ENCODE data around the gene NOTCH3.

Gene NOTCH3

GRCh38 chr19:15125232-15126067 lies 75.3 kb downstream of the NOTCH3 start:
- H3K36me3 ChIP-seq (ENCODE audit: insufficient read depth, low read length): peaks cover 24% of the 10 kb centered on the region
- H3K4me1 ChIP-seq (ENCODE audit: insufficient read depth, low read length): peaks cover 9% of the 10 kb centered on the region; the same call in 1 of the 2 replicates
- H3K27ac ChIP-seq (ENCODE audit: low read depth, low read length): peak overlapping the region; percentile 98
- peak overlapping the region; percentile 88 for H3K9ac ChIP-seq (ENCODE audit: low read depth, low read length)
- H3K4me3 ChIP-seq (ENCODE audit: low read length): peak overlapping the region; percentile 72
- no peaks in the 10 kb centered on the region for H3K9me3 ChIP-seq (ENCODE audit: insufficient read depth, low read depth, low read length)
- under 1% methylated on average over 59 of the region's 61 CpGs for WGBS
- no peaks in the 10 kb centered on the region for H3K27me3 ChIP-seq (ENCODE audit: insufficient read depth, low read length)

- peak overlapping the region; percentile 98 for H3K27ac ChIP-seq (ENCODE audit: low read depth, low read length)
- WGBS: 7% methylated on average over 33 of the region's 33 CpGs
- H3K9me3 ChIP-seq (ENCODE audit: insufficient read depth, low read depth, low read length): no peaks in the 10 kb centered on the region
- H3K9ac ChIP-seq (ENCODE audit: low read depth, low read length): peak overlapping the region; percentile 88
- H3K36me3 ChIP-seq (ENCODE audit: insufficient read depth, low read length): peaks cover 32% of the 10 kb centered on the region
- peaks cover 9% of the 10 kb centered on the region; the same call in 1 of the 2 replicates for H3K4me1 ChIP-seq (ENCODE audit: insufficient read depth, low read length)
- no peaks in the 10 kb centered on the region for H3K27me3 ChIP-seq (ENCODE audit: insufficient read depth, low read length)
- peak overlapping the region; percentile 72 for H3K4me3 ChIP-seq (ENCODE audit: low read length)
These were observed 76.1 kb downstream of the NOTCH3 start for GRCh38 chr19:15124572-15125231.

- Histone ChIP-seq H3K4me1 (ENCODE audit: insufficient read depth, low read length) (peaks cover 9% of the 10 kb centered on the region; the same call in 1 of the 2 replicates), H3K36me3 (ENCODE audit: insufficient read depth, low read length) (peaks cover 40% of the 10 kb centered on the region), H3K27me3 (ENCODE audit: insufficient read depth, low read length) (no peaks in the 10 kb centered on the region), H3K9me3 (ENCODE audit: insufficient read depth, low read depth, low read length) (0 out of 2 replicates have a peak, but pooled peaks cover 2% of the 10 kb centered on the region), H3K4me3 (ENCODE audit: low read length) (peak overlapping the region; percentile 72; the same call in 1 of the 2 replicates), H3K9ac (ENCODE audit: low read depth, low read length) (0 out of 2 replicates have a peak overlapping the region, but pooled peaks have one; percentile 88), H3K27ac (ENCODE audit: low read depth, low read length) (no peak overlapping the region)
- 93% methylated on average over 5 of the region's 5 CpGs for WGBS
These were observed 76.9 kb downstream of the NOTCH3 start for GRCh38 chr19:15123900-15124299.

GRCh38 chr19:15123031-15123890 lies 77.5 kb downstream of the NOTCH3 start:
- 97% methylated on average over 22 of the region's 22 CpGs for WGBS
- H3K27ac ChIP-seq (ENCODE audit: low read depth, low read length): no peak overlapping the region
- H3K9ac ChIP-seq (ENCODE audit: low read depth, low read length): no peak overlapping the region
- H3K4me1 ChIP-seq (ENCODE audit: insufficient read depth, low read length): peaks cover 9% of the 10 kb centered on the region; the same call in 1 of the 2 replicates
- H3K27me3 ChIP-seq (ENCODE audit: insufficient read depth, low read length): no peaks in the 10 kb centered on the region
- no peak overlapping the region for H3K4me3 ChIP-seq (ENCODE audit: low read length)
- peaks cover 46% of the 10 kb centered on the region for H3K36me3 ChIP-seq (ENCODE audit: insufficient read depth, low read length)
- 0 out of 2 replicates have a peak, but pooled peaks cover 3% of the 10 kb centered on the region for H3K9me3 ChIP-seq (ENCODE audit: insufficient read depth, low read depth, low read length)

- Histone ChIP-seq H3K27me3 (ENCODE audit: insufficient read depth, low read length) (no peaks in the 10 kb centered on the region), H3K36me3 (ENCODE audit: insufficient read depth, low read length) (peaks cover 54% of the 10 kb centered on the region), H3K4me1 (ENCODE audit: insufficient read depth, low read length) (peaks cover 9% of the 10 kb centered on the region; the same call in 1 of the 2 replicates), H3K9ac (ENCODE audit: low read depth, low read length) (no peak overlapping the region), H3K9me3 (ENCODE audit: insufficient read depth, low read depth, low read length) (0 out of 2 replicates have a peak, but pooled peaks cover 3% of the 10 kb centered on the region), H3K4me3 (ENCODE audit: low read length) (no peak overlapping the region), H3K27ac (ENCODE audit: low read depth, low read length) (no peak overlapping the region)
- WGBS: 96% methylated on average over 21 of the region's 21 CpGs
These were observed 78.3 kb downstream of the NOTCH3 start for GRCh38 chr19:15122331-15123030.

GRCh38 chr19:15120135-15121026 lies 80.4 kb downstream of the NOTCH3 start:
- 92% methylated on average over 14 of the region's 14 CpGs for WGBS

GRCh38 chr19:15118789-15119494 lies 81.9 kb downstream of the NOTCH3 start:
- Histone ChIP-seq H3K9ac (ENCODE audit: low read depth, low read length) (no peak overlapping the region), H3K4me3 (ENCODE audit: low read length) (no peak overlapping the region), H3K27me3 (ENCODE audit: insufficient read depth, low read length) (no peaks in the 10 kb centered on the region), H3K9me3 (ENCODE audit: insufficient read depth, low read depth, low read length) (0 out of 2 replicates have a peak, but pooled peaks cover 3% of the 10 kb centered on the region), H3K4me1 (ENCODE audit: insufficient read depth, low read length) (no peaks in the 10 kb centered on the region), H3K27ac (ENCODE audit: low read depth, low read length) (no peak overlapping the region), H3K36me3 (ENCODE audit: insufficient read depth, low read length) (peaks cover 87% of the 10 kb centered on the region)
- 96% methylated on average over 20 of the region's 20 CpGs for WGBS

More at GRCh38 chr19:15120135-15121026, 80.4 kb downstream of the NOTCH3 start:
- no peaks in the 10 kb centered on the region for H3K27me3 ChIP-seq (ENCODE audit: insufficient read depth, low read length)
- 0 out of 2 replicates have a peak, but pooled peaks cover 3% of the 10 kb centered on the region for H3K9me3 ChIP-seq (ENCODE audit: insufficient read depth, low read depth, low read length)
- H3K4me3 ChIP-seq (ENCODE audit: low read length): no peak overlapping the region
- no peak overlapping the region for H3K27ac ChIP-seq (ENCODE audit: low read depth, low read length)
- H3K9ac ChIP-seq (ENCODE audit: low read depth, low read length): no peak overlapping the region
- H3K36me3 ChIP-seq (ENCODE audit: insufficient read depth, low read length): peaks cover 75% of the 10 kb centered on the region
- H3K4me1 ChIP-seq (ENCODE audit: insufficient read depth, low read length): peaks cover 6% of the 10 kb centered on the region; the same call in 1 of the 2 replicates

- no peak overlapping the region for H3K4me3 ChIP-seq (ENCODE audit: low read length)
- no peak overlapping the region for H3K9ac ChIP-seq (ENCODE audit: low read depth, low read length)
- H3K4me1 ChIP-seq (ENCODE audit: insufficient read depth, low read length): no peaks in the 10 kb centered on the region
- peaks cover 91% of the 10 kb centered on the region for H3K36me3 ChIP-seq (ENCODE audit: insufficient read depth, low read length)
- H3K27ac ChIP-seq (ENCODE audit: low read depth, low read length): no peak overlapping the region
- no peaks in the 10 kb centered on the region for H3K27me3 ChIP-seq (ENCODE audit: insufficient read depth, low read length)
- 95% methylated on average over 2 of the region's 2 CpGs for WGBS
- 0 out of 2 replicates have a peak, but pooled peaks cover 3% of the 10 kb centered on the region for H3K9me3 ChIP-seq (ENCODE audit: insufficient read depth, low read depth, low read length)
These were observed 82.5 kb downstream of the NOTCH3 start for GRCh38 chr19:15118248-15118647.

- Histone ChIP-seq H3K9ac (ENCODE audit: low read depth, low read length) (no peak overlapping the region), H3K9me3 (ENCODE audit: insufficient read depth, low read depth, low read length) (0 out of 2 replicates have a peak, but pooled peaks cover 3% of the 10 kb centered on the region), H3K4me1 (ENCODE audit: insufficient read depth, low read length) (no peaks in the 10 kb centered on the region), H3K4me3 (ENCODE audit: low read length) (no peak overlapping the region), H3K27me3 (ENCODE audit: insufficient read depth, low read length) (no peaks in the 10 kb centered on the region), H3K36me3 (ENCODE audit: insufficient read depth, low read length) (peaks cover 93% of the 10 kb centered on the region), H3K27ac (ENCODE audit: low read depth, low read length) (no peak overlapping the region)
- WGBS: 94% methylated on average over 12 of the region's 12 CpGs
These were observed 83.9 kb downstream of the NOTCH3 start for GRCh38 chr19:15116856-15117255.

Data from HUES64 (cell line).